Keratinocyte (primary cell): Measurements from ENCODE around the gene TBCD. TPM values are rescaled to one million over a fixed set of nuclear protein-coding genes. Genes with fewer than 3 reads are reported as not detected.

ENCODE experiments used
- DNase-seq: peaks from one replicate; pipeline ENCODE4 v3.0.0-alpha.2; 2011; ENCODE audit warnings: low read depth, missing footprints, low spot score
- FAIRE-seq: peaks from 2 replicates; lab custom pipeline; 2011; peaks lifted over from hg19 to GRCh38; lab: Jason Lieb, UNC
- H2AFZ ChIP-seq: 2 replicates; pipeline ENCODE4 v1.6.0; 2012; ENCODE audit warnings: low read length, control low read depth, inconsistent platforms; ENCODE audit not compliant: control insufficient read depth
- H3K27ac ChIP-seq: 2 replicates; pipeline ENCODE4 v1.5.1; 2011; ENCODE audit warnings: low read length; ENCODE audit not compliant: control insufficient read depth, insufficient read depth
- H3K27me3 ChIP-seq: 3 replicates; pipeline ENCODE4 v1.6.0; 2011; ENCODE audit warnings: low read length; ENCODE audit not compliant: control insufficient read depth, insufficient read depth; ENCODE audit errors: extremely low read depth
- H3K36me3 ChIP-seq, 2 experiments: 2 replicates in 1 of 2; 3 replicates in 1 of 2; pipeline ENCODE4 v1.5.1; 2011; ENCODE audit warnings: low read length in 2 of 2, mild to moderate bottlenecking in 1 of 2; ENCODE audit not compliant: control insufficient read depth in 2 of 2, insufficient read depth in 2 of 2; ENCODE audit errors: extremely low read depth in 1 of 2
- H3K4me1 ChIP-seq: 3 replicates; pipeline ENCODE4 v1.5.1; 2011; ENCODE audit warnings: low read length; ENCODE audit not compliant: control insufficient read depth, insufficient read depth; ENCODE audit errors: extremely low read depth
- H3K4me2 ChIP-seq: 3 replicates; pipeline ENCODE4 v1.6.0; 2011; ENCODE audit warnings: low read depth, low read length; ENCODE audit not compliant: control insufficient read depth, insufficient read depth; ENCODE audit errors: extremely low read depth
- H3K4me3 ChIP-seq, 3 experiments: fragments of 200-600 bp in 1 of 3; sonication (generic) in 1 of 3; 2 replicates in 2 of 3; 3 replicates in 1 of 3; pipeline ENCODE4 v1.5.1; 2011 to 2016; ENCODE audit warnings: low read length in 3 of 3, mild to moderate bottlenecking in 3 of 3, control low read depth in 2 of 3, inconsistent platforms in 1 of 3, low read depth in 1 of 3, mixed read lengths in 1 of 3, mixed run types in 1 of 3, moderate library complexity in 1 of 3; ENCODE audit not compliant: control insufficient read depth in 2 of 3, insufficient read depth in 2 of 3; ENCODE audit errors: extremely low read depth in 1 of 3
- H3K79me2 ChIP-seq: 2 replicates; pipeline ENCODE4 v1.6.0; 2012; ENCODE audit warnings: low read length; ENCODE audit not compliant: control insufficient read depth, insufficient read depth
- H3K9ac ChIP-seq: 3 replicates; pipeline ENCODE4 v1.6.0; 2011; ENCODE audit warnings: low read length; ENCODE audit not compliant: control insufficient read depth, insufficient read depth; ENCODE audit errors: extremely low read depth
- H3K9me1 ChIP-seq: 3 replicates; pipeline ENCODE4 v1.6.0; 2011; ENCODE audit warnings: low read length; ENCODE audit not compliant: control insufficient read depth, insufficient read depth; ENCODE audit errors: extremely low read depth
- H3K9me3 ChIP-seq: 2 replicates; pipeline ENCODE4 v1.5.1; 2012; ENCODE audit warnings: low read depth, low read length; ENCODE audit not compliant: control insufficient read depth
- H4K20me1 ChIP-seq: 3 replicates; pipeline ENCODE4 v1.6.0; 2011; ENCODE audit warnings: low read length; ENCODE audit not compliant: control insufficient read depth, insufficient read depth; ENCODE audit errors: extremely low read depth
- CTCF ChIP-seq, 3 experiments: IDR thresholded peaks in 1 of 3; conservative IDR thresholded peaks in 1 of 3; optimal IDR thresholded peaks in 1 of 3; 2 replicates in 2 of 3; 3 replicates in 1 of 3; pipeline versions ENCODE3 to v1.5.1; 2011; ENCODE audit warnings: low read length in 3 of 3, mild to moderate bottlenecking in 3 of 3, moderate library complexity in 2 of 3, control low read depth in 1 of 3, inconsistent platforms in 1 of 3; ENCODE audit not compliant: insufficient read depth in 2 of 3; ENCODE audit errors: extremely low read depth in 1 of 3
- EZH2 ChIP-seq: IDR thresholded peaks from one replicate; pipeline ENCODE4 v1.6.1; 2012; ENCODE audit warnings: inconsistent platforms, mild to moderate bottlenecking, low read length, moderate library complexity
- dilution Hi-C: fragments of 300-500 bp; cut with MboI; formaldehyde crosslinking; loops from one replicate; pipeline ENCODE4 v1.7.0; 2020; ENCODE audit warnings: low sequenced_read_pairs; ENCODE audit not compliant: extremely low pct_ligation_motif_present
- polyA plus RNA-seq, 5 experiments: library from polyadenylated mRNA; depleted of rRNA in 3 of 5; stranded (reverse) in 3 of 5; stranded (forward) in 1 of 5; unstranded in 1 of 5; fragments of >200 nt; gene quantifications; 1 replicate in 1 of 5; 2 replicates in 3 of 5; 3 replicates in 1 of 5; pipeline versions ENCODE4 v1.2.1 to v1.2.3, GENCODE V29; 2011 to 2012; ENCODE audit warnings: missing spikeins in 2 of 5, low read depth in 1 of 5, low replicate concordance in 1 of 5

TBCD gene
- polyA plus RNA-seq, 1 donor (not counting 4 experiments of a cell fraction or from before 2014, with no cell fraction given), result 36.2 TPM

GRCh38 chr17:82905130-82905529, 153.3 kb downstream of the TBCD start:
- Histone ChIP-seq H3K27me3 (no peaks in the 10 kb centered on the region), H3K9me3 (no peaks in the 10 kb centered on the region), H3K9ac (no peak overlapping the region), H3K4me3 (no peak overlapping the region), H3K9me1 (no peaks in the 10 kb centered on the region), H3K4me1 (no peaks in the 10 kb centered on the region), H4K20me1 (no peaks in the 10 kb centered on the region), H3K79me2 (peaks cover 2% of the 10 kb centered on the region), H3K36me3 (peaks cover 12 to 22% of the 10 kb centered on the region in 2 experiments), H3K27ac (no peak overlapping the region), H2AFZ (no peak overlapping the region), H3K4me2 (no peak overlapping the region)
- dilution Hi-C loops, result no loop called here
- TF ChIP-seq EZH2 (no peak), CTCF (optimal IDR thresholded peaks at IDR 0.05 in 1 of 3, IDR thresholded peaks at IDR 0.05 in 1 of 3, conservative IDR thresholded peaks at IDR 0.05 in 1 of 3; ENCODE audit: extremely low read depth in 1 of 3, insufficient read depth in 2 of 3, low read length in 3 of 3) (no peak)
- FAIRE-seq (no peak), DNase-seq (no peak)

- TF ChIP-seq CTCF (optimal IDR thresholded peaks at IDR 0.05 in 1 of 3, IDR thresholded peaks at IDR 0.05 in 1 of 3, conservative IDR thresholded peaks at IDR 0.05 in 1 of 3; ENCODE audit: extremely low read depth in 1 of 3, insufficient read depth in 2 of 3, low read length in 3 of 3) (no peak), EZH2 (no peak)
- H3K36me3 ChIP-seq, result peaks cover 12 to 20% of the 10 kb centered on the region in 2 experiments
- H3K4me1 ChIP-seq, result no peaks in the 10 kb centered on the region
- no peaks in the 10 kb centered on the region for H4K20me1 ChIP-seq
- no peak overlapping the region for H3K27ac ChIP-seq
- H3K79me2 ChIP-seq, result no peaks in the 10 kb centered on the region
- no peaks in the 10 kb centered on the region for H3K9me1 ChIP-seq
- H3K4me3 ChIP-seq, result no peak overlapping the region
- H3K9ac ChIP-seq, result no peak overlapping the region
- H3K9me3 ChIP-seq, result no peaks in the 10 kb centered on the region
- H2AFZ ChIP-seq, result no peak overlapping the region
- DNase-seq (no peak), FAIRE-seq (no peak)
- no peaks in the 10 kb centered on the region for H3K27me3 ChIP-seq
- dilution Hi-C loops, result no loop called here
- no peak overlapping the region for H3K4me2 ChIP-seq
These were observed 156.1 kb downstream of the TBCD start for GRCh38 chr17:82907797-82908542.
